Endothelial cell of umbilical vein (primary cell): Measurements from ENCODE around the gene DCK. TPM values are rescaled to one million over a fixed set of nuclear protein-coding genes. Genes with fewer than 3 reads are reported as not detected.

Experiments
- BruUV-seq: library from RNA; stranded (reverse); fragments of 400-500 nt; replicated peaks from 2 replicates; lab custom pipeline; 2021; lab: Mats Ljungman, UMichigan
- CTCF ChIA-PET: fragments of 300-600, 350-600 bp; sonication (Branson Sonifier 250); formaldehyde crosslinking; loops from one replicate; lab custom pipeline; 2021; ENCODE audit warnings: antibody characterized with exemption, inconsistent platforms; lab: Charles Lee
- POLR2A ChIA-PET: fragments of 300-600, 350-600 bp; sonication (Branson Sonifier 250); formaldehyde crosslinking; loops from one replicate; lab custom pipeline; 2021; ENCODE audit warnings: antibody characterized with exemption, inconsistent platforms; lab: Charles Lee
- DNase-seq: peaks from one replicate; pipeline ENCODE4 v3.0.0-alpha.2; 2011; ENCODE audit warnings: low read depth, low spot score
- FAIRE-seq: peaks from 2 replicates; lab custom pipeline; 2011; peaks lifted over from hg19 to GRCh38; lab: Jason Lieb, UNC
- H2AFZ ChIP-seq: 2 replicates; pipeline ENCODE4 v1.6.0; 2012; ENCODE audit warnings: low read depth, low read length, control low read depth, inconsistent platforms
- H3K27ac ChIP-seq: 2 replicates; pipeline ENCODE4 v1.5.1; 2011; ENCODE audit warnings: low read depth, mild to moderate bottlenecking, control low read depth, low read length, moderate library complexity; ENCODE audit not compliant: insufficient read depth
- H3K27me3 ChIP-seq, 2 experiments: 2 replicates each; pipeline versions ENCODE4 v1.6.0 to v1.6.1; 2011; ENCODE audit warnings: low read length in 2 of 2, mixed read lengths in 1 of 2; ENCODE audit not compliant: control insufficient read depth in 2 of 2, insufficient read depth in 2 of 2
- H3K36me3 ChIP-seq, 2 experiments: 2 replicates in 1 of 2; 3 replicates in 1 of 2; pipeline ENCODE4 v1.5.1; 2011; ENCODE audit warnings: low read length in 2 of 2, mild to moderate bottlenecking in 1 of 2, moderate library complexity in 1 of 2; ENCODE audit not compliant: control insufficient read depth in 2 of 2, insufficient read depth in 2 of 2; ENCODE audit errors: extremely low read depth in 1 of 2
- H3K4me1 ChIP-seq: 3 replicates; pipeline ENCODE4 v1.5.1; 2011; ENCODE audit warnings: mild to moderate bottlenecking, low read length; ENCODE audit not compliant: control insufficient read depth, insufficient read depth; ENCODE audit errors: extremely low read depth
- H3K4me2 ChIP-seq: 2 replicates; pipeline ENCODE4 v1.6.1; 2011; ENCODE audit warnings: low read length, control low read depth, mixed read lengths; ENCODE audit not compliant: insufficient read depth
- H3K4me3 ChIP-seq, 3 experiments: fragments of 200-600 bp in 1 of 3; sonication (generic), shearing (Covaris generic) in 1 of 3; replicated peaks in 1 of 3; 2 replicates each; pipeline ENCODE4 v1.5.1; 2011 to 2016; ENCODE audit warnings: control low read depth in 3 of 3, low read length in 3 of 3, mild to moderate bottlenecking in 2 of 3, inconsistent platforms in 1 of 3, low read depth in 1 of 3, moderate library complexity in 1 of 3; ENCODE audit not compliant: insufficient read depth in 1 of 3
- H3K79me2 ChIP-seq: 2 replicates; pipeline ENCODE4 v1.6.0; 2012; ENCODE audit warnings: low read length, inconsistent platforms; ENCODE audit not compliant: control insufficient read depth, insufficient read depth
- H3K9ac ChIP-seq: replicated peaks from 2 replicates; pipeline ENCODE3; 2011; ENCODE audit warnings: low read length, control low read depth; ENCODE audit not compliant: insufficient read depth; ENCODE audit errors: extremely low read depth
- H3K9me1 ChIP-seq: replicated peaks from 3 replicates; pipeline ENCODE4 v1.6.0; 2011; ENCODE audit warnings: mild to moderate bottlenecking, low read length; ENCODE audit not compliant: control insufficient read depth, insufficient read depth; ENCODE audit errors: extremely low read depth
- H3K9me3 ChIP-seq: replicated peaks from 2 replicates; pipeline ENCODE4 v1.5.1; 2012; ENCODE audit warnings: low read length, inconsistent platforms; ENCODE audit not compliant: control insufficient read depth, insufficient read depth
- H4K20me1 ChIP-seq: replicated peaks from 2 replicates; pipeline ENCODE3; 2011; ENCODE audit warnings: mild to moderate bottlenecking, low read length; ENCODE audit not compliant: control insufficient read depth, insufficient read depth; ENCODE audit errors: extremely low read depth
- EZH2 ChIP-seq: IDR thresholded peaks from 2 replicates; pipeline ENCODE4 v1.6.1; 2012; ENCODE audit warnings: borderline replicate concordance, low read depth, mild to moderate bottlenecking, moderate library complexity, low read length, inconsistent platforms; ENCODE audit not compliant: severe bottlenecking
- FOS ChIP-seq: IDR thresholded peaks from 2 replicates; pipeline ENCODE4 v1.6.1; 2011; ENCODE audit warnings: mild to moderate bottlenecking, low read length, moderate library complexity, borderline replicate concordance; ENCODE audit not compliant: insufficient read depth
- GATA2 ChIP-seq: IDR thresholded peaks from 2 replicates; pipeline ENCODE4 v1.7.0; 2011; ENCODE audit warnings: low read depth, mild to moderate bottlenecking, moderate library complexity, mixed read lengths, low read length; ENCODE audit not compliant: insufficient read length, insufficient read depth
- JUN ChIP-seq: IDR thresholded peaks from 2 replicates; pipeline ENCODE4 v1.6.1; 2011; ENCODE audit warnings: borderline replicate concordance, low read depth; ENCODE audit not compliant: insufficient read length, insufficient read depth
- MYC ChIP-seq: IDR thresholded peaks from one replicate; pipeline ENCODE4 v1.6.1; 2011; ENCODE audit warnings: mild to moderate bottlenecking, low read depth, low read length
- POLR2A ChIP-seq: IDR thresholded peaks from 2 replicates; pipeline ENCODE4 v1.6.1; 2012; ENCODE audit warnings: low read depth, mild to moderate bottlenecking, control low read depth, low read length
- POLR2AphosphoS5 ChIP-seq: IDR thresholded peaks from 2 replicates; pipeline ENCODE4 v1.6.1; 2012; ENCODE audit warnings: low read depth, mild to moderate bottlenecking, control low read depth, low read length, moderate library complexity; ENCODE audit not compliant: insufficient read depth
- dilution Hi-C: fragments of 300-500 bp; cut with MboI; formaldehyde crosslinking; loops from one replicate; pipeline ENCODE4 v1.15.0; 2019; ENCODE audit warnings: low sequenced_read_pairs; ENCODE audit not compliant: extremely low pct_ligation_motif_present
- intact Hi-C: fragments of 100-400 bp; cut with micrococcal nuclease; formaldehyde crosslinking; loops from one replicate; pipeline ENCODE4 v1.10.0; 2022
- polyA plus RNA-seq, 4 experiments: library from polyadenylated mRNA; depleted of rRNA in 3 of 4; stranded (reverse) in 3 of 4; unstranded in 1 of 4; fragments of >200 nt; gene quantifications; 2 replicates each; pipeline versions ENCODE4 v1.2.1 to v1.2.3, GENCODE V29; 2011 to 2012; ENCODE audit warnings: missing spikeins in 1 of 4
- total RNA-seq: library from RNA; stranded (reverse); gene quantifications from 2 replicates; pipeline ENCODE4 v1.2.3, GENCODE V29; 2021
- TF ChIP-seq, protein P1 (sequence below), 2 donors: IDR thresholded peaks; 1 replicate in 1 of 2; 2 replicates in 1 of 2; pipeline ENCODE4 v1.5.1; 2011; ENCODE audit warnings: low read length in 2 of 2, mild to moderate bottlenecking in 2 of 2, moderate library complexity in 2 of 2, control low read depth in 1 of 2, inconsistent platforms in 1 of 2, low read depth in 1 of 2; ENCODE audit not compliant: insufficient read depth in 1 of 2; ENCODE audit errors: extremely low read depth in 1 of 2
- TF ChIP-seq, protein P2 (sequence below): IDR thresholded peaks from 2 replicates; pipeline ENCODE4 v1.6.1; 2011; ENCODE audit not compliant: insufficient read depth, insufficient read length

Gene DCK
- total and polyA plus RNA-seq, 2 donors (not counting 3 experiments of a cell fraction or from before 2014, with no cell fraction given), result 4.8 to 19.9 TPM

DNA sequence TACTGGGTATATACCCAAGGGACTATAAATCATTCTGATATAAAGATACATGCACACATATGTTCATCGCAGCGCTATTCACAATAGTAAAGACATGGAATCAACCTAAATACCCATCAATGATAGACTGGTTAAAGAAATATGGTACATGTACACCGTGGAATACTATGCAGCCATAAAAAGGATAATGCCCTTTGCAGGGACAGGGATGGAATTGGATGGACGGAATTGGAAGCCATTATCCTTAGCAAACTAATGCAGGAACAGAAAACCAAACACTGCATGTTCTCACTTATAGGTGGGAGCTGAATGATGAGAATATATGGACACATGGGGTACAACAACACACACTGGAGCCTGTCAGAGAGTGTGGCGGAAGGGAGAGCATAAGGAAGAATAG, 55.9 kb downstream of the DCK start:
- no peaks in the 10 kb centered on the region for H3K79me2 ChIP-seq
- ChIA-PET POLR2A (interaction anchor here (0.6 kb wide), 1 partner anchor 59 kb away, joined by 3 read pairs; no protein-coding TSS in a partner anchor), CTCF (no interaction called here)
- no peaks in the 10 kb centered on the region for H3K36me3 ChIP-seq
- no peaks in the 10 kb centered on the region for H3K9me1 ChIP-seq
- FAIRE-seq, result no peak
- DNase-seq, result no peak
- H3K4me1 ChIP-seq, result no peaks in the 10 kb centered on the region
- TF ChIP-seq, protein P1, sequence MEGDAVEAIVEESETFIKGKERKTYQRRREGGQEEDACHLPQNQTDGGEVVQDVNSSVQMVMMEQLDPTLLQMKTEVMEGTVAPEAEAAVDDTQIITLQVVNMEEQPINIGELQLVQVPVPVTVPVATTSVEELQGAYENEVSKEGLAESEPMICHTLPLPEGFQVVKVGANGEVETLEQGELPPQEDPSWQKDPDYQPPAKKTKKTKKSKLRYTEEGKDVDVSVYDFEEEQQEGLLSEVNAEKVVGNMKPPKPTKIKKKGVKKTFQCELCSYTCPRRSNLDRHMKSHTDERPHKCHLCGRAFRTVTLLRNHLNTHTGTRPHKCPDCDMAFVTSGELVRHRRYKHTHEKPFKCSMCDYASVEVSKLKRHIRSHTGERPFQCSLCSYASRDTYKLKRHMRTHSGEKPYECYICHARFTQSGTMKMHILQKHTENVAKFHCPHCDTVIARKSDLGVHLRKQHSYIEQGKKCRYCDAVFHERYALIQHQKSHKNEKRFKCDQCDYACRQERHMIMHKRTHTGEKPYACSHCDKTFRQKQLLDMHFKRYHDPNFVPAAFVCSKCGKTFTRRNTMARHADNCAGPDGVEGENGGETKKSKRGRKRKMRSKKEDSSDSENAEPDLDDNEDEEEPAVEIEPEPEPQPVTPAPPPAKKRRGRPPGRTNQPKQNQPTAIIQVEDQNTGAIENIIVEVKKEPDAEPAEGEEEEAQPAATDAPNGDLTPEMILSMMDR (IDR thresholded peaks at IDR 0.05; ENCODE audit: extremely low read depth in 1 of 2, insufficient read depth in 1 of 2, low read depth in 1 of 2, low read length in 2 of 2), result no peak
- no peak for TF ChIP-seq MYC
- no peak for TF ChIP-seq EZH2
- no peak for TF ChIP-seq GATA2
- TF ChIP-seq, protein P2, sequence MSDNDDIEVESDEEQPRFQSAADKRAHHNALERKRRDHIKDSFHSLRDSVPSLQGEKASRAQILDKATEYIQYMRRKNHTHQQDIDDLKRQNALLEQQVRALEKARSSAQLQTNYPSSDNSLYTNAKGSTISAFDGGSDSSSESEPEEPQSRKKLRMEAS, result no peak
- no peak for TF ChIP-seq POLR2AphosphoS5
- TF ChIP-seq FOS, result no peak
- no peak for TF ChIP-seq POLR2A
- no peak for TF ChIP-seq JUN
- H3K4me3 ChIP-seq, result no peak overlapping the region
- H3K27me3 ChIP-seq, result no peaks in the 10 kb centered on the region
- no peaks in the 10 kb centered on the region for H4K20me1 ChIP-seq
- H3K27ac ChIP-seq, result no peak overlapping the region
- dilution Hi-C loops, result no loop called here
- H3K4me2 ChIP-seq, result no peak overlapping the region
- no TSS peak for BruUV-seq
- H2AFZ ChIP-seq, result no peak overlapping the region
- H3K9ac ChIP-seq, result no peak overlapping the region
- intact Hi-C loops, result no loop called here
- H3K9me3 ChIP-seq, result no peaks in the 10 kb centered on the region
